ENCODE measurements around the gene MYL5.
"Not testable (repeated sequence)": the region's sequence is repeated elsewhere in the genome, so short reads cannot be mapped to it uniquely, and the experiment has no call there.

DNA sequence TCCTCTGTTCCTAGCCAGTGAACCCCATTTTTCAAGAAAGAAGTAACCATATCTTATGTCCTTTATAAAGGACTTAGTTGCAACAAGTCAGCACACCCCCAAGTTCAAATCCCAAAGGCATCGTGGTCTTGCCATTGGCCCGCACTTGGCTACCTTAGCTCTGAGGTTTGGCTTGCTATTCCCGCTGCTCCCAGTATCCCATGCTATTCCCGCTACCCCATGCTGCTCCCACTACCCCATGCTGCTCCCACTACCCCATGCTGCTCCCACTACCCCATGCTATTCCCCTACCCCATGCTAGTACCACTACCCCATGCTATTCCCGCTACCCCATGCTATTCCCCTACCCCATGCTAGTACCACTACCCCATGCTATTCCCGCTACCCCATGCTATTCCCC lies 6.1 kb upstream of the MYL5 start:
- TF ChIP-seq, protein P1, sequence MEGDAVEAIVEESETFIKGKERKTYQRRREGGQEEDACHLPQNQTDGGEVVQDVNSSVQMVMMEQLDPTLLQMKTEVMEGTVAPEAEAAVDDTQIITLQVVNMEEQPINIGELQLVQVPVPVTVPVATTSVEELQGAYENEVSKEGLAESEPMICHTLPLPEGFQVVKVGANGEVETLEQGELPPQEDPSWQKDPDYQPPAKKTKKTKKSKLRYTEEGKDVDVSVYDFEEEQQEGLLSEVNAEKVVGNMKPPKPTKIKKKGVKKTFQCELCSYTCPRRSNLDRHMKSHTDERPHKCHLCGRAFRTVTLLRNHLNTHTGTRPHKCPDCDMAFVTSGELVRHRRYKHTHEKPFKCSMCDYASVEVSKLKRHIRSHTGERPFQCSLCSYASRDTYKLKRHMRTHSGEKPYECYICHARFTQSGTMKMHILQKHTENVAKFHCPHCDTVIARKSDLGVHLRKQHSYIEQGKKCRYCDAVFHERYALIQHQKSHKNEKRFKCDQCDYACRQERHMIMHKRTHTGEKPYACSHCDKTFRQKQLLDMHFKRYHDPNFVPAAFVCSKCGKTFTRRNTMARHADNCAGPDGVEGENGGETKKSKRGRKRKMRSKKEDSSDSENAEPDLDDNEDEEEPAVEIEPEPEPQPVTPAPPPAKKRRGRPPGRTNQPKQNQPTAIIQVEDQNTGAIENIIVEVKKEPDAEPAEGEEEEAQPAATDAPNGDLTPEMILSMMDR (IDR thresholded peaks at IDR 0.05) = not testable (repeated sequence)
- TF ChIP-seq POLR2A (IDR thresholded peaks at IDR 0.05) = not testable (repeated sequence)
